22Rv1 (cell line): ENCODE data around the gene CYP4B1.
"Not testable (repeated sequence)": the region's sequence is repeated elsewhere in the genome, so short reads cannot be mapped to it uniquely, and the experiment has no call there.

Experiments used
- H3K27ac ChIP-seq: fragments of 450-650 bp; 2 replicates; pipeline ENCODE4 v1.5.1; 2017
- ZFX ChIP-seq: fragments of 450-650 bp; IDR thresholded peaks from 2 replicates; pipeline ENCODE4 v1.6.1; 2017; ENCODE audit warnings: antibody characterized with exemption, borderline replicate concordance
- TF ChIP-seq, protein P1 (sequence below): fragments of 450-650 bp; IDR thresholded peaks from 2 replicates; pipeline ENCODE4 v1.5.1; 2017; ENCODE audit warnings: mild to moderate bottlenecking

The CYP4B1 gene

DNA sequence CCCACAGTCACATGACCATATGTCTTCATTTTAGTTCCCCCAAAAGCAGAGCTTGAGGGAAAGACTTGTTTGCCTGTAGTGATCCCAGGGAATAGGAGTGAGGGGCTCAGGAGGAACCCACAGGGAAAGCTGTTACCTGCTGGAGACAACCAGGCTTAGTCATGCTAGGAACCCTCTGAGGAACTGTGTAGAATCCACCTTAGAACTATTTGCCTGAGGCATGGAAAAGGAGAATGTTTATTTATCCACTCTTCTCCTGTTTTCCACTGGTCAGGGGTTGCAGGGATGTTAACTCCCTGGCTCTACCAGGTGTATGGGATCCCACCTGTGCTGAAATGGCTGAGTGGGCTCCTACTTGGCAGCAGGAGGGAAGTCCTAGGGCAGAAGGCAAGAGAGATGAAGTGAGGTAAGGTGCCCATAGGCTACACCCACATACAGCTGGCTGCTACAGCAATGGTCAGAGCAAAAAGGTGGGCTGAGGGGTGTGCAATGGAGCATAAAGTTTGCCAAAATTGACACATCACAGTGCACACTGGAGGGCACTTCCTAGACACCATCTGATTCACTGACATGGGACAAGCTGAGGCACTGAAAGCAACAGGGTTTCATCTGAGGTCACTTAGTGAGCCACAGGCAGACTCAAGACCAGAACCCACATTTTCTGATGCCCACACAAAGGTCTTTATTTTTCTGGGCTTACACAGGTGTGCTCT is 29.7 kb upstream of the CYP4B1 start:
- no peak overlapping the region for H3K27ac ChIP-seq
- no peak for TF ChIP-seq ZFX
- TF ChIP-seq, protein P1, sequence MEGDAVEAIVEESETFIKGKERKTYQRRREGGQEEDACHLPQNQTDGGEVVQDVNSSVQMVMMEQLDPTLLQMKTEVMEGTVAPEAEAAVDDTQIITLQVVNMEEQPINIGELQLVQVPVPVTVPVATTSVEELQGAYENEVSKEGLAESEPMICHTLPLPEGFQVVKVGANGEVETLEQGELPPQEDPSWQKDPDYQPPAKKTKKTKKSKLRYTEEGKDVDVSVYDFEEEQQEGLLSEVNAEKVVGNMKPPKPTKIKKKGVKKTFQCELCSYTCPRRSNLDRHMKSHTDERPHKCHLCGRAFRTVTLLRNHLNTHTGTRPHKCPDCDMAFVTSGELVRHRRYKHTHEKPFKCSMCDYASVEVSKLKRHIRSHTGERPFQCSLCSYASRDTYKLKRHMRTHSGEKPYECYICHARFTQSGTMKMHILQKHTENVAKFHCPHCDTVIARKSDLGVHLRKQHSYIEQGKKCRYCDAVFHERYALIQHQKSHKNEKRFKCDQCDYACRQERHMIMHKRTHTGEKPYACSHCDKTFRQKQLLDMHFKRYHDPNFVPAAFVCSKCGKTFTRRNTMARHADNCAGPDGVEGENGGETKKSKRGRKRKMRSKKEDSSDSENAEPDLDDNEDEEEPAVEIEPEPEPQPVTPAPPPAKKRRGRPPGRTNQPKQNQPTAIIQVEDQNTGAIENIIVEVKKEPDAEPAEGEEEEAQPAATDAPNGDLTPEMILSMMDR: no peak

DNA sequence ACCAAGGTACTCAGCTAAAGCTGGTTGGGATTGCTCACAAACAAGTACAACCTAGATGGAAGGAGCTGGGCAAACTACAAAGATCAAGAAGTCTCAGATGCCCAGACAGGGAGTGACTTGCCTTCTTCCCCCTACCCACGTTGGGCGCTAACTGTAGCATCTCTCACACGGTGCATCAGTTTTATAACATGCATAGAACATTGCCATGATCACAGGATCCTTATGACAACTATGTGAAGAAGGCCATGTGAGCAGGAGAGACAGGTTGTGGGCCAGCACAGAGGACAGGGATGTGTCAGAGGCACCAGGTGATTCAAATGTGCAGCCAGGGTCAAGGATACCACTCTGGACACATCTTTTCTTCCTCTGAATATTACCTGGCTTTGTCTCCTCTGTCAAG is 28.3 kb upstream of the CYP4B1 start:
- H3K27ac ChIP-seq: no peak overlapping the region
- TF ChIP-seq ZFX: no peak
- TF ChIP-seq, protein P1: no peak

DNA sequence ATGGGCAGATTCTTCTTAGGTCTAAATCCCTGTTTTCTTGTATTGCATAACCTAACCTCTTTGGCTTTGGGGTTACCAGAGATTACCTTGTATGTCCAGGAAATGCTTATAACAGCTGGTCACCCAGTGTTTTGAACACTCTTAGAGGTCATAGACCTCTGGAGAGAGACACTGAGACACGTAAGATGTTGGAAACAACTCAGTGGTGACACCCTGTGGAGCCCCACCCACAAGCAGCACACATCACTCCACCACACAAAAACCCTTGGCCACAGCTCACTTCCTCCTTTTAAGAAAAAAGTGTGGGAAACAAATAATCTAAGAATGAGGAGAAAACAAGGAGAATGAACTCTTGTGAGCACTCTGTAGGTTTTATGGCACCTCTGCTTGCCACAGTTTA is 26.3 kb upstream of the CYP4B1 start:
- TF ChIP-seq, protein P1: no peak
- TF ChIP-seq ZFX: no peak
- H3K27ac ChIP-seq: no peak overlapping the region

DNA sequence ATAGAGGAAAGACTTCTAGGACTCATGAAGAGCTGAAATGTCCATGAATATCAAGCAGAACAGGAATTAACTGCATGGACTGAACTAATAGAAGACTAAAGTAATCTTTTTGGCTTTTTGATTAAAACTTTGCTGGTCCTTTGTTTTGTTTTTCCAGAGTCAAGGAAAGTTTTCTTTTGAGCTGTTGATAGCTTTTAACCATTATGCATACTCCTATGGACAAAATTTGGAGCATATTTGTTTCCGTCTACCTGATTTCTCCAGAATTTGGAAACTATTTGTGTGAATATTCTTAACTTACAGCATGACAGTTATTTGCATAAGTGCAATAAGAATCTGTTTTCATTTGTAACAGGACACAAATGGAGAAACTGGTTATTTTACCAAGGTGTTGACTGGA is 24.5 kb upstream of the CYP4B1 start:
- H3K27ac ChIP-seq: no peak overlapping the region
- TF ChIP-seq, protein P1: no peak
- TF ChIP-seq ZFX: no peak

DNA sequence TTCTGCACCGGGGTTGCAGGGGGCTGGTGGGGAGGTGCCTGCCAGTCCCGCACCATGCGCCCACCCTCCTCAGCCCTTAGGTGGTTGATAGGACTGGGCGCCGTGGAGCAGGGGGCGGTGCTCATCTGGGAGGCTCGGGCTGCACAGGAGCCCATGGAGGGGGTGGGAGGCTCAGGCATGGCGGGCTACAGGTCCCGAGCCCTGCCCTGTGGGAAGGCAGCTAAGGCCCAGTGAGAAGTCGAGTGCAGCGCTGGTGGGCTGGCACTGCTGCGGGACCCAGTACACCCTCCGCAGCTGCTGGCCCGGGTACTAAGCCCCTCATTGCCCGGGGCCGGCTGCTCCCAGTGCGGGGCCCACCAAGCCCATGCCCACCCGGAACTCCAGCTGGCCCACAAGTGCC is 20.4 kb upstream of the CYP4B1 start:
- H3K27ac ChIP-seq: not testable (repeated sequence)

DNA sequence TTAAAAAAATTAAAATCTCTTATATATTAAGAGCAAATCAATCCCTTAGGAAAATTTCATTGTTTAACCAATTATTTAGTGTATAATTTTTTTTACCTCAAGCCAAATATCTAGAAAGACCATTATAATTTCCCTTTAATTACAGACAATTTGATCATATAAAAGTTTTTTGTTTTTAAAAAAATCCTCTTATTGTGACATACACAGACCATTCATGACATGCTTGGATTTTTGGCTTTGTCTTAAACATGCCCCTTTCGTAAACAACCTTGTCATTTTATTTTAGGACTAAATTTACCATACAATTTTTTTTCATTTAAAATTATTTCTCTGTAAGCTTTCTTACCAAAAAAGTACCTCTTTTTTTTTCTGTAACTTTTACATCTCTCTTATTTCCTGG is 14.2 kb upstream of the CYP4B1 start:
- no peak overlapping the region for H3K27ac ChIP-seq
- no peak for TF ChIP-seq ZFX
- TF ChIP-seq, protein P1: no peak

DNA sequence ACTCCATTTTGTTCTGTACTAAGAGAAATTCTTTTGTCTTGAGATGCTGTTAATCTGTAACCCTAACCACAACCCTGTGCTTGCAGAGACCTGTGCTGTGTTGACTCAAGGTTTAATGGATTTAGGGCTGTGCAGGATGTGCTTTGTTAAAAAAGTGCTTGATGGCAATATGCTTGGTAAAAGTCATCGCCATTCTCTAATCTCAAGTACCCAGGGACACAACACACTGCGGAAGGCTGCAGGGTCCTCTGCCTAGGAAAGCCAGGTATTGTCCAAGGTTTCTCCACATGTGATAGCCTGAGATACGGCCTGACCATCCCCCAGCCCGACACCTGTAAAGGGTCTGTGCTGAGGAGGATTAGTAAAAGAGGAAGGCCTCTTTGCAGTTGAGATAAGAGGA is 10.2 kb upstream of the CYP4B1 start:
- not testable (repeated sequence) for H3K27ac ChIP-seq

DNA sequence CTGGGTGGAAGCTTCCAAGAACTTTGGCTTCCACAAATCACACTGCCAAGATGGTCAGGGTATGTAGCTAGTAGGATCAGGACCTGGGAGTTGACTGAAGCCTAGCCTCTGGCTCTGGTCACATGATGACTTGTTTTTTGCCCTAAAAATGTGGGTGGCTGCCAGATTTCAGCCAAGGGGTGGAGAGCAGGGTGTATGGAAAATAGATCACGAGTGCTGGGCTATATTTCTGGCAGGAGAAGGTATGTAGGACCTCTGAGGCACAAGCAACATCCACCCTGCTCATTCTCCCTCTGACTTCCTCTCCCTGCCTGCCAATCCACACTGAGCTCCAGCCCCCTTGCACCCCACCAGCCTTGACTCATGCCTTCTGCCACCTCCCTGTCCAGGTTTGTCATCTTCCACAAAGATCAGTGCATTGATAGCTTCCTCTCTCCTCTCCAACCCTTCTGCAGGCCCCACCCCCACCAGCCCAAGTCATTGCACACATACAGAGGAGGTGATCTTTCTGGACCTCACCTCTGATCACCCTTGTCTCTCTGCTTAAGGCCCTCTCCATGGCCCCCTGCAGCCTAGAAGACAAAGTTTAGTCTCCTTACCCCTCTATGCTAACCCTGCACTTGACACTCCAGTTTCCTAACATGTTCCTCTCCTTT is 8.3 kb upstream of the CYP4B1 start:
- H3K27ac ChIP-seq: no peak overlapping the region
- TF ChIP-seq, protein P1: no peak
- TF ChIP-seq ZFX: no peak
